K562 (cell line): ENCODE results near the gene NME2. TPM values are rescaled to one million over a fixed set of nuclear protein-coding genes. Genes with fewer than 3 reads are reported as not detected.
A peak's percentile ranks its signal among the peaks of the same experiment; 100 is the strongest.

Experiments used
- AFF1 ChIP-seq, 2 experiments: fragments of 450-650 bp; IDR thresholded peaks; 2 replicates each; pipeline ENCODE4 v1.6.1; 2018; ENCODE audit warnings: mild to moderate bottlenecking in 2 of 2, low read depth in 1 of 2; ENCODE audit not compliant: partially characterized antibody in 2 of 2
- ATF7 ChIP-seq: fragments of 450-650 bp; IDR thresholded peaks from 2 replicates; pipeline ENCODE4 v1.7.1; 2014; ENCODE audit warnings: mild to moderate bottlenecking, moderate library complexity
- CBX2 ChIP-seq: fragments of 200-600 bp; sonication (generic); IDR thresholded peaks from one replicate; pipeline ENCODE4 v1.6.1; 2012; ENCODE audit warnings: mild to moderate bottlenecking, low read length, inconsistent platforms; ENCODE audit not compliant: insufficient read depth, poor library complexity, severe bottlenecking
- CHCHD3 ChIP-seq: fragments of 250-450 bp; sonication (Bioruptor Pico); IDR thresholded peaks from 2 replicates; pipeline ENCODE4 v2.1.2; 2022; ENCODE audit warnings: mild to moderate bottlenecking
- CREBBP ChIP-seq: IDR thresholded peaks from one replicate; pipeline ENCODE4 v1.6.1; 2012; ENCODE audit warnings: low read depth, mild to moderate bottlenecking, control low read depth, inconsistent platforms, low read length
- E2F6 ChIP-seq, 2 experiments: IDR thresholded peaks; 2 replicates each; pipeline ENCODE4 v1.6.1; 2011; ENCODE audit warnings: borderline replicate concordance in 1 of 2, control low read depth in 1 of 2, low read depth in 1 of 2, low read length in 1 of 2, mild to moderate bottlenecking in 1 of 2, mixed read lengths in 1 of 2, moderate library complexity in 1 of 2; ENCODE audit not compliant: insufficient read depth in 1 of 2, insufficient read length in 1 of 2, poor library complexity in 1 of 2, severe bottlenecking in 1 of 2; ENCODE audit errors: extremely low read depth in 1 of 2
- FOXM1 ChIP-seq, 2 experiments: fragments of 450-650 bp in 1 of 2; sonication (generic) in 1 of 2; formaldehyde crosslinking in 1 of 2; IDR thresholded peaks; 2 replicates each; pipeline versions ENCODE4 v1.6.1 to v1.9.0; 2017 to 2022; ENCODE audit warnings: low read depth in 2 of 2, mild to moderate bottlenecking in 2 of 2, missing genetic modification reagents in 1 of 2, moderate library complexity in 1 of 2
- GTF2E2 ChIP-seq: fragments of 200-800 bp; sonication (Bioruptor generic); IDR thresholded peaks from 2 replicates; pipeline ENCODE4 v1.6.1; 2016; ENCODE audit warnings: missing genetic modification characterization, missing compliant biosample characterization
- HDAC2 ChIP-seq: fragments of 450-650 bp; IDR thresholded peaks from 2 replicates; pipeline ENCODE4 v1.6.1; 2016; ENCODE audit warnings: mild to moderate bottlenecking
- KAT7 ChIP-seq: sonication (generic); formaldehyde crosslinking; IDR thresholded peaks from 2 replicates; pipeline ENCODE4 v1.8.0; 2022; ENCODE audit warnings: missing genetic modification reagents, mild to moderate bottlenecking, borderline replicate concordance
- KDM1A ChIP-seq, 2 experiments: fragments of 450-650 bp; IDR thresholded peaks; 2 replicates each; pipeline ENCODE4 v1.6.1; 2016; ENCODE audit warnings: mild to moderate bottlenecking in 2 of 2
- SETDB1 ChIP-seq: IDR thresholded peaks from one replicate; pipeline ENCODE4 v1.6.1; 2012; ENCODE audit warnings: low read length, control low read depth, inconsistent platforms
- SLC30A9 ChIP-seq: fragments of 250-450 bp; sonication (Bioruptor Pico); IDR thresholded peaks from 2 replicates; pipeline ENCODE4 v1.8.0; 2022; ENCODE audit warnings: mild to moderate bottlenecking, moderate library complexity
- TEAD4 ChIP-seq, 2 experiments: sonication (generic) in 1 of 2; formaldehyde crosslinking in 1 of 2; IDR thresholded peaks; 2 replicates each; pipeline versions ENCODE4 v1.6.1 to v1.8.0; 2012 to 2022; ENCODE audit warnings: borderline replicate concordance in 1 of 2, inconsistent platforms in 1 of 2, low read length in 1 of 2, mild to moderate bottlenecking in 1 of 2, missing genetic modification reagents in 1 of 2
- ZBTB12 ChIP-seq: fragments of 250-450 bp; sonication (Bioruptor Pico); IDR thresholded peaks from 2 replicates; pipeline ENCODE4 v1.4.0; 2020
- ZBTB8A ChIP-seq: fragments of 450-650 bp; IDR thresholded peaks from 2 replicates; pipeline ENCODE4 v1.6.1; 2018; ENCODE audit warnings: mild to moderate bottlenecking, moderate library complexity; ENCODE audit not compliant: partially characterized antibody
- ZNF263 ChIP-seq: sonication (generic); formaldehyde crosslinking; IDR thresholded peaks from 2 replicates; pipeline ENCODE4 v1.8.0; 2022; ENCODE audit warnings: mild to moderate bottlenecking, missing genetic modification reagents, borderline replicate concordance
- ZNF551 ChIP-seq: fragments of 250-450 bp; sonication (Bioruptor Pico); IDR thresholded peaks from 2 replicates; pipeline ENCODE4 v1.5.0; 2021; ENCODE audit warnings: mild to moderate bottlenecking, moderate library complexity
- ZSCAN32 ChIP-seq: fragments of 450-650 bp; formaldehyde crosslinking; IDR thresholded peaks from 2 replicates; pipeline ENCODE4 v1.4.0; 2020; ENCODE audit warnings: mild to moderate bottlenecking, moderate library complexity
- polyA plus RNA-seq, 8 experiments: library from polyadenylated mRNA; depleted of rRNA in 4 of 8; stranded (reverse) in 5 of 8; unstranded in 3 of 8; fragments of >200 nt; fragmentation: Nextera tagmentation in 2 of 8; fragmentation: Illumina TruSeq in 1 of 8; extraction: Ambion mirVana in 2 of 8; extraction: Trizol in 1 of 8; gene quantifications; 2 replicates each; pipeline versions ENCODE4 v1.2.1 to v1.2.3, GENCODE V29; 2011 to 2014; ENCODE audit warnings: inconsistent platforms in 1 of 8, missing spikeins in 1 of 8
- total RNA-seq, 7 experiments: library from RNA; depleted of rRNA in 6 of 7; stranded (reverse); fragments of >200 nt in 6 of 7; fragmentation: Illumina TruSeq in 2 of 7; extraction: Trizol in 2 of 7; gene quantifications; 2 replicates each; pipeline versions ENCODE4 v1.2.1 to v1.2.3, GENCODE V29; 2011 to 2021; ENCODE audit warnings: low replicate concordance in 1 of 7

The NME2 gene
- total and polyA plus RNA-seq, 9 of the 15 experiments (the other 6 are each of a cell fraction or from before 2014, with no cell fraction given): 684 to 1,202 (median 924) TPM

DNA sequence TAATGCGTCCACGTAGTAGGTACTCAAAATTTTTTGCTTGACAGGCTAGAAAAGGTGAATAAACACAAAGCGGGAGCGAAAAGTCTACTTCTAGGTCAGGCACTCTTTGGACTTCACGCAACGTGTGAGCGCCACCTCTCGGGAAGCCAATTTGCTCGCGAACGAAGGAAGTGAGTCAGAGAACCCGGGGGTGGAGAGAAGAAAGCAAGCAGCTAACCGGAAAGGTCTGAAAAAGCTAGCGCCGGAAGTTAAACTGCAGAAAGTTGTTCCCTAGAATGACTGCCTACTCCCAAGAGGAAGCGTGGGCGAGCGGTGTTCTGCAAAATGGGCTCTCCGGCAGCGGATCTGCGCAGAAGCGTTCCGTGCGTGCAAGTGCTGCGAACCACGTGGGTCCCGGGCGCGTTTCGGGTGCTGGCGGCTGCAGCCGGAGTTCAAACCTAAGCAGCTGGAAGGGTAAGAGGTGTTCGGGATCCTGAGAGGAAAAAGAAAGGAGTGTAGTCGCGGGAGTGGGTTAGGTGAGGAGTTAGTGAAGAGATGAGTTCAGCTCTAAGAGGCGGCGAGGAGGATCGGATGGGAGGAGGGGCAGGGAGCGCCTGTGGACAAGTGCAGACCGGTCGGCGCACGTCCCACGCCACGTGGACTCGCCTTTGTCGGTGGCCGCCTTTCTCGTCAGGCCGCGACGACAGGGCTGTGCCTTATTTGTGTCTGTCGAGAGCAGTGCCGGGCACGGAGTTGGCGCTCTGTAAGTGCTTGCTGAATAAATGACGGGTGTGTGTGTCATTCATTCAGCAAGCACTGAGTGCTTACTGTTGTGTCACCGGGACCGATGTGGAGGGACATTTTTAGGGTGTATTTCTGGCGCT is 12.8 kb upstream of the NME2 start, which contains the start of gene NME1 (continued):
- TF ChIP-seq TEAD4 (IDR thresholded peaks at IDR 0.05; ENCODE audit: low read length) (peak; percentile 55; the same call in 1 of the 2 replicates), TEAD4 (CRISPR knock-in tag; IDR thresholded peaks at IDR 0.05; ENCODE audit: borderline replicate concordance) (peak; percentile 89), ZBTB8A (no peak), CREBBP (no peak), CBX2 (no peak), SLC30A9 (CRISPR knock-in tag) (no peak), ATF7 (peak; percentile 87), ZNF263 (peak; percentile 84), HDAC2 (peak; percentile 100), GTF2E2 (peak; percentile 87), AFF1 (IDR thresholded peaks at IDR 0.05; ENCODE audit: low read depth in 1 of 2, partially characterized antibody in 2 of 2) (peak in 1 of 2 experiments; percentile 94), SETDB1 (peak; percentile 71), ZNF551 (no peak), KDM1A (IDR thresholded peaks at IDR 0.05) (no peak), ZSCAN32 (CRISPR knock-in tag) (no peak), KAT7 (peak; percentile 98), ZBTB12 (CRISPR knock-in tag) (peak; percentile 53; the same call in 1 of the 2 replicates), E2F6 (IDR thresholded peaks at IDR 0.05; ENCODE audit: borderline replicate concordance in 1 of 2, extremely low read depth in 1 of 2, insufficient read depth in 1 of 2, insufficient read length in 1 of 2, low read depth in 1 of 2, low read length in 1 of 2, poor library complexity in 1 of 2, severe bottlenecking in 1 of 2) (peak; percentile 88 to 92), CHCHD3 (no peak), FOXM1 (IDR thresholded peaks at IDR 0.05; ENCODE audit: low read depth) (peak; percentile 43; the same call in 1 of the 2 replicates), FOXM1 (CRISPR knock-in tag; IDR thresholded peaks at IDR 0.05; ENCODE audit: low read depth) (peak; percentile 94; the same call in 1 of the 2 replicates)
